ENCODE measurements around the gene ZNF787. TPM values are rescaled to one million over a fixed set of nuclear protein-coding genes. Genes with fewer than 3 reads are reported as not detected.

ZNF787 gene
- total and polyA plus RNA-seq, 2 of the 13 experiments (the other 11 are each of a cell fraction or from before 2014, with no cell fraction given) = 15.1 to 42.8 TPM

DNA sequence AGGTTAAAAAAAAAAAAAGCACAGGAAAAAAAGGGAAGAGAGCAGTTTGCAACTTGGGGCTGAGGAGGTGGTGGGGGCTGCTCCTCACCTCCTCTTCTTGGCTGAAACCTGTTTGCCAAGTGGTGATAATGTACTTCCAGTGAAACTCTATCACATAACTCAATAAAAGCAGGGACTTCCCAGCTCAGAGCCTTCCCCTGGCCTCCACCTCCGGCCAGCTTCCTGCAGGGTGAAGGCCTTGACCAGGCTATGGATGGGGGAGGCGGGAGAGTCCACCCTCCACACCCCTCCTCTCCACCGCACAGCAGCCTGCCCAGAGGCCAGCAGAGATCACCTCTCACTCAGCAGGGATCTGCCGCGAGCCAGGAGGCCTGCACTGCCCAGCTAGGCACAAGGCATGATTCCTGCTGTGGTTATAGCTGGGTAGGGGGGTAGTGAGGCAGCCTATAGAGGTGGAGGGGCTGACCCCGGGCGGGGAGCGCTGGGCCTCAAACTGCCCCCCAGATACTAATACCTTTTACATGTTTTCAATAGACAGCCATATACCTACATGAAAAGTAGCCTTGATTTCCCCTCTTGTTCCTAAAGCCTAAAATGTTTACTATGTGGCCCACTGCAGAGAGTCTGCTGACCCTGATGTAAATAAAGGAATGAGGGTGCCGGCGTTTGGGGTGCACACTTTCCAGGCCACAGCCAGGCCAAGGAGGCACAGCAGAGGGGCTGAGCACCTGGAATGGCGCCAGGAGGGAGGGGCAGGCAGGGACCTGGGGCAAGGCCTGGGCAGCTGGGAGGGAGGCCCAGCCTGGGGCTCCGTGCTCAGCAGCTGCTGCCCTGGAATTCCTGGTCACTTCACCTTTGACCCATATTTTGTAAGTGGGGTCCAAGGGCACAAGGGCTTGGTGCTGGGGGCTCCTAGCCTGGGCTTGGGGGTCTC lies 10.3 kb downstream of the ZNF787 start (continued):
- TF ChIP-seq KLF16 (CRISPR knock-in tag; IDR thresholded peaks at IDR 0.05) (peak in 1 of 2 experiments; percentile 19; a peak in 1 of 4 replicates), MTERF4 (CRISPR knock-in tag; IDR thresholded peaks at IDR 0.05) (peak; percentile 75; the same call in 1 of the 2 replicates), GABPA (IDR thresholded peaks at IDR 0.05; ENCODE audit: low read depth, low read length) (no peak), GABPA (CRISPR knock-in tag; IDR thresholded peaks at IDR 0.05; ENCODE audit: low read depth) (peak; percentile 57), PHF8 (CRISPR knock-in tag; IDR thresholded peaks at IDR 0.05) (no peak; the same call in 1 of the 2 replicates), ELK4 (CRISPR knock-in tag; IDR thresholded peaks at IDR 0.05; ENCODE audit: borderline replicate concordance) (no peak), MBNL3 (CRISPR knock-in tag; conservative IDR thresholded peaks at IDR 0.05) (no peak), AKAP8 (CRISPR knock-in tag; IDR thresholded peaks at IDR 0.05) (peak; percentile 73; the same call in 1 of the 2 replicates), ELF3 (CRISPR knock-in tag; IDR thresholded peaks at IDR 0.05) (peak; percentile 67), MIER2 (CRISPR knock-in tag; IDR thresholded peaks at IDR 0.05) (peak; percentile 55; the same call in 1 of the 2 replicates), HDAC2 (CRISPR knock-in tag; IDR thresholded peaks at IDR 0.05) (peak; percentile 19), TEAD3 (CRISPR knock-in tag; optimal IDR thresholded peaks at IDR 0.05; ENCODE audit: borderline replicate concordance) (peak; percentile 91), LCORL (IDR thresholded peaks at IDR 0.05) (no peak), LCORL (CRISPR knock-in tag; IDR thresholded peaks at IDR 0.05) (peak; percentile 55)
- TF ChIP-seq, protein P1, sequence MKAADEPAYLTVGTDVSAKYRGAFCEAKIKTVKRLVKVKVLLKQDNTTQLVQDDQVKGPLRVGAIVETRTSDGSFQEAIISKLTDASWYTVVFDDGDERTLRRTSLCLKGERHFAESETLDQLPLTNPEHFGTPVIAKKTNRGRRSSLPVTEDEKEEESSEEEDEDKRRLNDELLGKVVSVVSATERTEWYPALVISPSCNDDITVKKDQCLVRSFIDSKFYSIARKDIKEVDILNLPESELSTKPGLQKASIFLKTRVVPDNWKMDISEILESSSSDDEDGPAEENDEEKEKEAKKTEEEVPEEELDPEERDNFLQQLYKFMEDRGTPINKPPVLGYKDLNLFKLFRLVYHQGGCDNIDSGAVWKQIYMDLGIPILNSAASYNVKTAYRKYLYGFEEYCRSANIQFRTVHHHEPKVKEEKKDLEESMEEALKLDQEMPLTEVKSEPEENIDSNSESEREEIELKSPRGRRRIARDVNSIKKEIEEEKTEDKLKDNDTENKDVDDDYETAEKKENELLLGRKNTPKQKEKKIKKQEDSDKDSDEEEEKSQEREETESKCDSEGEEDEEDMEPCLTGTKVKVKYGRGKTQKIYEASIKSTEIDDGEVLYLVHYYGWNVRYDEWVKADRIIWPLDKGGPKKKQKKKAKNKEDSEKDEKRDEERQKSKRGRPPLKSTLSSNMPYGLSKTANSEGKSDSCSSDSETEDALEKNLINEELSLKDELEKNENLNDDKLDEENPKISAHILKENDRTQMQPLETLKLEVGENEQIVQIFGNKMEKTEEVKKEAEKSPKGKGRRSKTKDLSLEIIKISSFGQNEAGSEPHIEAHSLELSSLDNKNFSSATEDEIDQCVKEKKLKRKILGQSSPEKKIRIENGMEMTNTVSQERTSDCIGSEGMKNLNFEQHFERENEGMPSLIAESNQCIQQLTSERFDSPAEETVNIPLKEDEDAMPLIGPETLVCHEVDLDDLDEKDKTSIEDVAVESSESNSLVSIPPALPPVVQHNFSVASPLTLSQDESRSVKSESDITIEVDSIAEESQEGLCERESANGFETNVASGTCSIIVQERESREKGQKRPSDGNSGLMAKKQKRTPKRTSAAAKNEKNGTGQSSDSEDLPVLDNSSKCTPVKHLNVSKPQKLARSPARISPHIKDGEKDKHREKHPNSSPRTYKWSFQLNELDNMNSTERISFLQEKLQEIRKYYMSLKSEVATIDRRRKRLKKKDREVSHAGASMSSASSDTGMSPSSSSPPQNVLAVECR (CRISPR knock-in tag; IDR thresholded peaks at IDR 0.05; ENCODE audit: borderline replicate concordance) = peak; percentile 69; the same call in 1 of the 2 replicates
- TF ChIP-seq, protein P2, sequence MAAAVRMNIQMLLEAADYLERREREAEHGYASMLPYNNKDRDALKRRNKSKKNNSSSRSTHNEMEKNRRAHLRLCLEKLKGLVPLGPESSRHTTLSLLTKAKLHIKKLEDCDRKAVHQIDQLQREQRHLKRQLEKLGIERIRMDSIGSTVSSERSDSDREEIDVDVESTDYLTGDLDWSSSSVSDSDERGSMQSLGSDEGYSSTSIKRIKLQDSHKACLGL (CRISPR knock-in tag; IDR thresholded peaks at IDR 0.05) = no peak

Measured in HepG2 (cell line).